ENCODE results near the gene MAGI2. TPM values are rescaled to one million over a fixed set of nuclear protein-coding genes. Genes with fewer than 3 reads are reported as not detected.

MAGI2 gene
- total RNA-seq, 2 donors from 2014 or later, result 10.3 to 19.2 TPM

GRCh38 chr7:78953090-78953489, 500.4 kb downstream of the MAGI2 start:
- Histone ChIP-seq H3K4me3 (ENCODE audit: low read length) (no peak overlapping the region), H3K4me1 (ENCODE audit: control insufficient read depth, insufficient read depth, low read length) (no peaks in the 10 kb centered on the region), H3K27ac (ENCODE audit: low read depth, low read length) (no peak overlapping the region), H3K9ac (ENCODE audit: extremely low read depth, low read length, poor library complexity, severe bottlenecking) (no peak overlapping the region), H3K9me3 (ENCODE audit: control insufficient read depth, low read length) (no peaks in the 10 kb centered on the region), H3K36me3 (ENCODE audit: control insufficient read depth, insufficient read depth, low read length) (no peaks in the 10 kb centered on the region), H3K27me3 (ENCODE audit: control insufficient read depth, insufficient read depth, low read length, poor library complexity, severe bottlenecking) (no peaks in the 10 kb centered on the region)
- peaks cover 3% of the 10 kb centered on the region for H3K9me3 Mint-ChIP-seq
- DNase-seq, result no peak
- H3K4me3 Mint-ChIP-seq, result no peak overlapping the region
- peaks cover 5% of the 10 kb centered on the region for H3K4me1 Mint-ChIP-seq
- TF ChIP-seq CTCF (conservative IDR thresholded peaks at IDR 0.05), result no peak
- no peak overlapping the region for H3K27ac Mint-ChIP-seq
- WGBS, 2 experiments (ENCODE audit: insufficient coverage in 1 of 2, insufficient read length in 1 of 2), result 94% methylated on average over 1 of the region's 1 CpG; no CpG with 5 or more reads in 1 of the 2 experiments
- H3K36me3 Mint-ChIP-seq (ENCODE audit: low read depth), result no peaks in the 10 kb centered on the region
- peaks cover 10% of the 10 kb centered on the region for H3K27me3 Mint-ChIP-seq (ENCODE audit: insufficient read depth)

- Histone ChIP-seq H3K4me3 (ENCODE audit: low read length) (no peak overlapping the region), H3K4me1 (ENCODE audit: control insufficient read depth, insufficient read depth, low read length) (no peaks in the 10 kb centered on the region), H3K27me3 (ENCODE audit: control insufficient read depth, insufficient read depth, low read length, poor library complexity, severe bottlenecking) (no peaks in the 10 kb centered on the region), H3K36me3 (ENCODE audit: control insufficient read depth, insufficient read depth, low read length) (no peaks in the 10 kb centered on the region), H3K9ac (ENCODE audit: extremely low read depth, low read length, poor library complexity, severe bottlenecking) (no peak overlapping the region), H3K9me3 (ENCODE audit: control insufficient read depth, low read length) (no peaks in the 10 kb centered on the region), H3K27ac (ENCODE audit: low read depth, low read length) (no peak overlapping the region)
- no peak overlapping the region for H3K4me3 Mint-ChIP-seq
- no peaks in the 10 kb centered on the region for H3K9me3 Mint-ChIP-seq
- DNase-seq, result no peak
- H3K4me1 Mint-ChIP-seq, result no peaks in the 10 kb centered on the region
- 89 to 92% methylated on average over 4 of the region's 4 CpGs for WGBS, 2 experiments (ENCODE audit: insufficient coverage in 1 of 2, insufficient read length in 1 of 2)
- H3K36me3 Mint-ChIP-seq (ENCODE audit: low read depth), result no peaks in the 10 kb centered on the region
- no peaks in the 10 kb centered on the region for H3K27me3 Mint-ChIP-seq (ENCODE audit: insufficient read depth)
- no peak for TF ChIP-seq CTCF (conservative IDR thresholded peaks at IDR 0.05)
- no peak overlapping the region for H3K27ac Mint-ChIP-seq
These were observed 513.8 kb downstream of the MAGI2 start for GRCh38 chr7:78939669-78940068.

- no peak overlapping the region for H3K27ac Mint-ChIP-seq
- Histone ChIP-seq H3K4me3 (ENCODE audit: low read length) (no peak overlapping the region), H3K4me1 (ENCODE audit: control insufficient read depth, insufficient read depth, low read length) (no peaks in the 10 kb centered on the region), H3K9ac (ENCODE audit: extremely low read depth, low read length, poor library complexity, severe bottlenecking) (no peak overlapping the region), H3K27me3 (ENCODE audit: control insufficient read depth, insufficient read depth, low read length, poor library complexity, severe bottlenecking) (no peaks in the 10 kb centered on the region), H3K36me3 (ENCODE audit: control insufficient read depth, insufficient read depth, low read length) (no peaks in the 10 kb centered on the region), H3K9me3 (ENCODE audit: control insufficient read depth, low read length) (no peaks in the 10 kb centered on the region), H3K27ac (ENCODE audit: low read depth, low read length) (no peak overlapping the region)
- H3K4me3 Mint-ChIP-seq, result no peak overlapping the region
- H3K36me3 Mint-ChIP-seq (ENCODE audit: low read depth), result no peaks in the 10 kb centered on the region
- H3K9me3 Mint-ChIP-seq, result peaks cover 6% of the 10 kb centered on the region
- peaks cover 1% of the 10 kb centered on the region for H3K4me1 Mint-ChIP-seq
- DNase-seq, result no peak
- H3K27me3 Mint-ChIP-seq (ENCODE audit: insufficient read depth), result no peaks in the 10 kb centered on the region
- WGBS, 2 experiments (ENCODE audit: insufficient coverage in 1 of 2, insufficient read length in 1 of 2), result 48% methylated on average over 1 of the region's 2 CpGs; no CpG with 5 or more reads in 1 of the 2 experiments
- TF ChIP-seq CTCF (conservative IDR thresholded peaks at IDR 0.05), result peak; percentile 82
These were observed 528.9 kb downstream of the MAGI2 start for GRCh38 chr7:78924581-78924980.
